ENCODE results near the gene CENPO. TPM values are rescaled to one million over a fixed set of nuclear protein-coding genes. Genes with fewer than 3 reads are reported as not detected.

The CENPO gene
- total RNA-seq, 2 experiments from 2014 or later: 52.0 to 56.4 TPM

DNA sequence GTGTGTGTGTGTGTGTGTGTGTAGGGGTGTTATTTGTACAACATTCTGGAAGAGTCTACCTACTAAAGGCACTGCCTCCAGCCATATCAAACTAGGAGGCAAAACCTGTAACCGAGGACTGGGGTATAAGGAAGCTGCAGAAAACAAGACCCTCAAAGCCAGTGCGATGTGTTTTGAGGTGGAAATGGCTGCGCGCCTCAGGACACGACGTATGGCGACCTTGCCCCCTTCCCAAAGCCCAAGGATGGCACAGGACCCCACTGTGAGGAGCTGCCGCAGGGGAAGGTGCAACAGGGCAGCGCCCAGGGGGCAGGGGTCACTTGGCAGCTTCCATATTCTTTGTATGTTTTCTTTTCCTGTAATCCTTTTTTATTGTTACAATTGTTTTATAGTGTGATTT, 59.8 kb downstream of the CENPO start:
- no peaks in the 10 kb centered on the region for H3K27me3 Mint-ChIP-seq
- no peak overlapping the region for H3K27ac Mint-ChIP-seq
- peaks cover 4% of the 10 kb centered on the region for H3K36me3 Mint-ChIP-seq (ENCODE audit: low read depth)
- H3K9me3 Mint-ChIP-seq: no peaks in the 10 kb centered on the region
- no peak for DNase-seq
- H3K4me1 Mint-ChIP-seq: peaks cover 2% of the 10 kb centered on the region
- H3K4me3 Mint-ChIP-seq: no peak overlapping the region
- ChIA-PET CTCF (interaction anchor here (0.6 to 0.7 kb wide), 4 partner anchors 9 to 626 kb away, joined by 3 to 4 read pairs (median 3); no protein-coding TSS in a partner anchor), POLR2A (no interaction called here)

DNA sequence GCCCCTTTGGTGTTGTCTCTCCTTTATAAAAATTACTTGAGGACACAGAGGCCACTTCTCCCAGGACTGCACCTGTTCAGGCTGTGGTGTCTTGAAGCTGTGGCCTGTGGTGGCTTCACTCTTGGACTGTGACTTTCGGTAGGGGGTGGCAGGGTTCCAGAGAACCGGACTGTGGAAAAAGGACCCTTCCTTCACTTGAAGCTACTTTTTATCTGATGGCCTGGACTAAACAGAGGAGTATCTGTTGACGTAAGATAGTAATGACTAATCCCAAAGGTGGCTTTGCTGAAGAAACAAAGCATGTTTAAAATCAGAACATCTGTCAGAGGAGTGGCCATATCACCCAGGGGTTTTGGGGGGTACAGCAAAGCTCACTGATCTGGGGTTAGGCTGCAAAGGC, 60.8 kb downstream of the CENPO start:
- H3K4me3 Mint-ChIP-seq: no peak overlapping the region
- H3K4me1 Mint-ChIP-seq: peaks cover 2% of the 10 kb centered on the region
- DNase-seq: no peak
- no peak overlapping the region for H3K27ac Mint-ChIP-seq
- H3K36me3 Mint-ChIP-seq (ENCODE audit: low read depth): peaks cover 4% of the 10 kb centered on the region
- no peaks in the 10 kb centered on the region for H3K27me3 Mint-ChIP-seq
- ChIA-PET CTCF (no interaction called here), POLR2A (no interaction called here)
- H3K9me3 Mint-ChIP-seq: no peaks in the 10 kb centered on the region

DNA sequence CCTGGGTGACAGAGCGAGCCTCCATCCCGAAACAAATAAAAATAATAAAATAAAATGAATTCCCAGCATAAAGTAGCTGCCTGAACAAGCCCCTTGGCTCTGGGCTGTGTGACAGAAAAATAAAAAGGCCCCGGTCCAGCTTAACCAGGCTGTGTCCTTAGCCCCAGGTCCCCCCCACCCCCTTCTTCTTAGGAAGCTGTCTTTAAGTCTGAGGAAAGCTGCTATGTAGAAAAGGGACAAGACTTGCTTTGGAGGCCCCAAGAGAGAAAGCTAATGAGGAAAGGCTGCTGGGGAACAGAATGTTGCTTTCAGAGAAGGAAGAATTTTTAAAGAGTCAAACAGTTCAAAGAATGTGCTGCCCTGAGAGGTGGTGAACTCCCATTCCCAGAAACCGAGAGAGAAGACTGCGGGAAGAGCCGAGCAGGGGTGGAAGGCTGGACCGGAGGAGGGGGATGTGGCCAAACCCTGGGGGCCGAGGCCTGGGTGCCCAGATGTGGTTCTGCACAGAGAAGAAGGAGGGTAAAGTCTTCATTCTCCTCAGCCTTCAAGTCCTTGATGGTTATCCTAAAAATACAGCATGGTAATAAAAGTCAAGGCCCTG, 61.9 kb downstream of the CENPO start:
- Mint-ChIP-seq H3K36me3 (ENCODE audit: low read depth) (peaks cover 4% of the 10 kb centered on the region), H3K9me3 (no peaks in the 10 kb centered on the region), H3K4me1 (peaks cover 2% of the 10 kb centered on the region), H3K27ac (no peak overlapping the region), H3K4me3 (no peak overlapping the region), H3K27me3 (no peaks in the 10 kb centered on the region)
- ChIA-PET POLR2A (no interaction called here), CTCF (interaction anchor here (0.6 kb wide), 1 partner anchor 177 kb away, joined by 3 read pairs; no protein-coding TSS in a partner anchor)
- DNase-seq: no peak

DNA sequence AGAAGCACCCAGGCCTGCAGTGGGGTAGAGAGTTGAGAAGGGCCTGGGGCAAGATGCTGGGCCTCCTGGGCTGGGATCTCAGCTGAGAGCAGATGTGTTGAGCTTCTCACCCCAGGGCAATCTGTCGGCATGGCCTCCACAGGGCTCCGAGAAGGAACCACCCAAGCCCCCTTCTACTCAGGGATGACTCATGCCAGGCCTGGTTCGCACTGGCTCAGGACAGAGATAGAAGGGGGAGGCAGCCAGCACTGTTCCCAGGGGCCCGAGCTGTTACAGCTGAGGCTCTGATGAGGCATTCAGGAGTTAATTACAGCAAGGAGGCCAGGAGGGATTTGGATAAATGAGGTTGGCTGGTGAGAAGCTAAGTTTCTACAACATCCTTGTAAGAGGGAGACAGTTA, 62.5 kb downstream of the CENPO start:
- Mint-ChIP-seq H3K4me3 (no peak overlapping the region), H3K27ac (no peak overlapping the region), H3K4me1 (peaks cover 2% of the 10 kb centered on the region), H3K9me3 (no peaks in the 10 kb centered on the region), H3K27me3 (no peaks in the 10 kb centered on the region), H3K36me3 (ENCODE audit: low read depth) (peaks cover 4% of the 10 kb centered on the region)
- no peak for DNase-seq
- ChIA-PET POLR2A (no interaction called here), CTCF (interaction anchor here (0.5 kb wide), 1 partner anchor 619 kb away, joined by 3 read pairs; no protein-coding TSS in a partner anchor)

DNA sequence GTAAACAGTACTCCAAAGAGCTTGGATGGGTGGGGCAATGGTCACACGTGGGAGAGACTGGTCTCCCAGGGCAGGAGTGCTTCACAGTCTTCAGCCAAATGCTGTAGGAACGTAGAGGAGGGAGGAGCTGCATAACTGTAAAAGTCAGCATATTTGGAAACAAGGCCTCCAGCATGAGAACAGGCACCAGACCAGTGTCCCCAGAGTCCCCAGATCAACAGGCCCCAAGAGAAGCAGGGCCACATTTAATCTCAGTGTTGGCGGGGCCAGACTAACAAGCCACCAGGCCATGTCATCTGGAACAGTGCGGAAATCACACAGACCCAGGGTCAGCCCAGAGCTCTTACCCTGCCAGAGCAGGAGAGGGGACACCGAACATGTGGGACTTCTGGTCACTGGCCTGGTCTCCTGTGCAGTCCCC, 63.6 kb downstream of the CENPO start:
- Mint-ChIP-seq H3K4me3 (no peak overlapping the region), H3K9me3 (no peaks in the 10 kb centered on the region), H3K36me3 (ENCODE audit: low read depth) (peaks cover under 1% of the 10 kb centered on the region), H3K27me3 (no peaks in the 10 kb centered on the region), H3K27ac (no peak overlapping the region), H3K4me1 (peaks cover 2% of the 10 kb centered on the region)
- POLR2A ChIA-PET: no interaction called here
- DNase-seq: no peak
- CTCF ChIA-PET: interaction anchor here (1.4 kb wide), 1 partner anchor 21 kb away, joined by 4 read pairs; no protein-coding TSS in a partner anchor

DNA sequence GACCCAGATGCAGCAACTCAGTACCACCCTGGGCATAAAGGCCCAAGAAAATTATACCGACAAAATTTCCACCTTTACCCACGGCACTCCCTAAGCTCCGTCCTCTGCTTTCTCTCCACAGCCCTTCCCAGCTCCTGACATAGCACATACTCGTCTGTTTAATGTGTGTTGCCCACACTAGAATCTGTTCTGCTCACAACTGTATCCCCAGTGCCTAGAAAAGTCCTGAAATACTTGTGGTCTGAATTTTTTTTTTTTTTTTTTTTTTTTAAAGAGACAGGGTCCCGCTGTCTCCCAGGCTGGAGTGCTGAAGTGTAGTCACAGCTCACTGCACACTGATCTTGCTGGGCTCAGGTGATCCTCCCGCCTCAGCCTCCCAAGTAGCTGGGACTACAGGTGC, 64.5 kb downstream of the CENPO start:
- no peak overlapping the region for H3K4me3 Mint-ChIP-seq
- DNase-seq: no peak
- H3K4me1 Mint-ChIP-seq: peaks cover 2% of the 10 kb centered on the region
- H3K36me3 Mint-ChIP-seq (ENCODE audit: low read depth): no peaks in the 10 kb centered on the region
- no peaks in the 10 kb centered on the region for H3K9me3 Mint-ChIP-seq
- ChIA-PET POLR2A (no interaction called here), CTCF (interaction anchor here (1.4 kb wide), 1 partner anchor 20 kb away, joined by 4 read pairs; no protein-coding TSS in a partner anchor)
- no peaks in the 10 kb centered on the region for H3K27me3 Mint-ChIP-seq
- no peak overlapping the region for H3K27ac Mint-ChIP-seq

DNA sequence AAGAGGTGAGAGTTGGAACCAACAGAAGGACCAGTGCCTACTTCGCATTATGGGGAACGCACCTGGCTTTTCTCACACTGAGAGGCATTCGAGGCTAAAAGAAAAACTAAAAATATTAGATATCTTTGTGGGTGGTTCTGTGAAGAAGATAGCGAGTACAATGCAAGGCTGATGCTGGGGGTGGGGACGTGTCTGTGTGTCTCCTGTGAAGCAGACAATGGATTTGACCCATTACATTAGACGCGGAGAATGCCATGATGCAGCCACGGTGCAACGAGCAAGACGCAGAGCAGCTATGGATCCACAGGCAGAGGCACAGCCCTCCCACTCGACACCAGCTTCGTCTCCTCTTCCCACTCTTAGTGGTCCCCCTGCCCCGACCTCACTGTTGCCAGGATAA, 65.8 kb downstream of the CENPO start:
- ChIA-PET CTCF (interaction anchor here (0.5 kb wide), 1 partner anchor 1140 kb away, joined by 3 read pairs; no protein-coding TSS in a partner anchor), POLR2A (no interaction called here)
- Mint-ChIP-seq H3K27me3 (no peaks in the 10 kb centered on the region), H3K36me3 (ENCODE audit: low read depth) (no peaks in the 10 kb centered on the region), H3K4me3 (no peak overlapping the region), H3K27ac (no peak overlapping the region), H3K4me1 (peaks cover 2% of the 10 kb centered on the region), H3K9me3 (no peaks in the 10 kb centered on the region)
- DNase-seq: no peak

DNA sequence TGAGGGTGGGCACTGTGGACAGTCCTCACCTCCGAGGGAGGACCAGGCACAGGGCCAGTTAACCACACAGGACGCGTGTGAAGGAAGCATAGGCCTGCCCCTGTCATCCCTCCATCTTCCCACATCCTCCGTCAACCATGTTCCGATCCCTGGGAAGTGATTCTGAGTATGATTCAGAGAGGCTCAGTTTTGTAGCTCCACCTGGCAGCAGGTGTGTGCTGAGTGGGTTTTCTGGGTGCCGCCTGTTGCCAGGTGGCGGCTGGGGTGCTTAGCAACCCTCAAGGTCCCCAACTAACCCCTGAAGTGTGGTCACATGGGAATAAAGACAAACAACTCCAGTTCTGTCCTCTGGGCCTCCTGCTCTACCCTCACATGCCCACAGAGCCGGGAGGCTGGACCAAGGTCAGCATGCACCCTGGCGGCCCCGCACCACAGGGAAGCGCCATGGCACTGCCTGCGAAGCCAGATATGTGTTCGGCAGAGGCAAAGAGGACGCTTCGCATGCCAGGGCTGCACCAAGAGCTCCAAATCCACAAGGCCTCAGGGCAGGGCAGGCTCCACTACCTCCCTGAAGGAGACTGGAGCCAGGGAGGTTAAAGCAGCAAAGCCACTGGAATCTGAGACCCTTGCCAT, 66.9 kb downstream of the CENPO start:
- H3K36me3 Mint-ChIP-seq (ENCODE audit: low read depth): no peaks in the 10 kb centered on the region
- no peaks in the 10 kb centered on the region for H3K4me1 Mint-ChIP-seq
- H3K4me3 Mint-ChIP-seq: no peak overlapping the region
- no peaks in the 10 kb centered on the region for H3K9me3 Mint-ChIP-seq
- POLR2A ChIA-PET: no interaction called here
- H3K27ac Mint-ChIP-seq: no peak overlapping the region
- H3K27me3 Mint-ChIP-seq: no peaks in the 10 kb centered on the region
- CTCF ChIA-PET: interaction anchor here (0.7 kb wide), 1 partner anchor 14 kb away, joined by 3 read pairs; no protein-coding TSS in a partner anchor
- no peak for DNase-seq

DNA sequence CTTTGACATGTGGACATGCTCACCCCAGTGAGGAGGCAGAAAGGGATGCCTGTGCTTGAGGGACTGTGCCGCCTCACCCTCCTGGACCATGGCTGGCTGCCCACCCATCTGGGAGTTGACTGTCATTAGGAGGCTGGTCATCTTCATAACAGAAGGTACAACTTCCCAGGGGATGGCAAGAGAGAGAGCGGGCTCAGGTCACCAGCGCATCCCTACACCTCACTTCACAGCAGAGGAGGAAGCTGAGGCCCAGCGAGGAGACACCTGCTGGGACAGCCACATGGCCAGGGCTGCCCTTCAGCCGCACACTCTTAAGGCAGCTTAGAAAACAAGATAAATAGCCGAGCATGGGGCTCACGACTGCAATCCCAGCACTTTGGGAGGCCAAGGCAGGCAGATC, 67.4 kb downstream of the CENPO start:
- no peak overlapping the region for H3K27ac Mint-ChIP-seq
- CTCF ChIA-PET: interaction anchor here (0.7 kb wide), 1 partner anchor 13 kb away, joined by 3 read pairs; no protein-coding TSS in a partner anchor
- H3K9me3 Mint-ChIP-seq: no peaks in the 10 kb centered on the region
- H3K4me1 Mint-ChIP-seq: no peaks in the 10 kb centered on the region
- no peaks in the 10 kb centered on the region for H3K27me3 Mint-ChIP-seq
- no peaks in the 10 kb centered on the region for H3K36me3 Mint-ChIP-seq (ENCODE audit: low read depth)
- H3K4me3 Mint-ChIP-seq: no peak overlapping the region
- DNase-seq: no peak
- POLR2A ChIA-PET: no interaction called here

DNA sequence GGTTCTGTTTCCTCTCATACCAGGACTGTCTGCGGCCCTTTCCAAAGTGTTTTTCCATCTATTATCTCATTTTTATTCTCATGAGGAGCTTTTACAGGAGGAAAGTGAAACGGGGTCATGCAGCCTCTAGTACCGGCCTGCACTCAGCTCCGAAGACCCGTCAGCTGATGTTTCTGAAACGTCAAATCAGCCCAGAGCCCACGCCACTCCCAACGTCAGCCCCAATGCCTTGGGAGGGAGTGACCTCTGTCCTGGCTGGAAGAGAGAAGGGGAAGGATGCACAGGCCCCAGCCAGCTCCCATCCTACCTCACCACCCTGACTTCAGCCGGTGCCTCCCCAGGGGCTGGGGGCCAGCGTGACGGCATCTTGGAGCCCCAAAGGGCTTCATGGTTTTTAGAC, 68.3 kb downstream of the CENPO start:
- DNase-seq: no peak
- no peak overlapping the region for H3K27ac Mint-ChIP-seq
- ChIA-PET POLR2A (no interaction called here), CTCF (no interaction called here)
- no peaks in the 10 kb centered on the region for H3K27me3 Mint-ChIP-seq
- H3K4me3 Mint-ChIP-seq: no peak overlapping the region
- no peaks in the 10 kb centered on the region for H3K4me1 Mint-ChIP-seq
- no peaks in the 10 kb centered on the region for H3K36me3 Mint-ChIP-seq (ENCODE audit: low read depth)
- H3K9me3 Mint-ChIP-seq: no peaks in the 10 kb centered on the region

DNA sequence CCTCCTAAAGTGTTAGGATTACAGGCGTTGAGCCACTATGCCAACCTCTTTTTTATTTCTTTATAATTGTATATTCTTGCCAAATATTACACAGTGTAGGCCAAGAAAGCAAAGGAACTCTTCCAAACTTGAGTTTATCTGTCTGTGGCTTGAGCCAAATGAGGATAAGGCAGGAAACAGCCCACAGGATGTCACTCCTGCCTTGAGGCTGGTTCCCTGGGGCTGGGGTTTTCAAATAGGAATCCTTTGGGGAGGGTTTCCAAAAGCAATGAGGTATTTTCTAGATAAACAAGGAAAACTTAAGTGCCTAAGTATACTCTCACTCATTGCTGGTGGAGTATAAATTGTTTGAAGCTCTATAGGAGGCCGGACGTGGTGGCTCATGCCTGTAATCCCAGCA, 70.4 kb downstream of the CENPO start:
- no peak for DNase-seq
- H3K9me3 Mint-ChIP-seq: no peaks in the 10 kb centered on the region
- peaks cover 7% of the 10 kb centered on the region for H3K4me1 Mint-ChIP-seq
- H3K27me3 Mint-ChIP-seq: no peaks in the 10 kb centered on the region
- H3K4me3 Mint-ChIP-seq: no peak overlapping the region
- no peak overlapping the region for H3K27ac Mint-ChIP-seq
- H3K36me3 Mint-ChIP-seq (ENCODE audit: low read depth): peaks cover 2% of the 10 kb centered on the region
- CTCF ChIA-PET: no interaction called here
- POLR2A ChIA-PET: no interaction called here

DNA sequence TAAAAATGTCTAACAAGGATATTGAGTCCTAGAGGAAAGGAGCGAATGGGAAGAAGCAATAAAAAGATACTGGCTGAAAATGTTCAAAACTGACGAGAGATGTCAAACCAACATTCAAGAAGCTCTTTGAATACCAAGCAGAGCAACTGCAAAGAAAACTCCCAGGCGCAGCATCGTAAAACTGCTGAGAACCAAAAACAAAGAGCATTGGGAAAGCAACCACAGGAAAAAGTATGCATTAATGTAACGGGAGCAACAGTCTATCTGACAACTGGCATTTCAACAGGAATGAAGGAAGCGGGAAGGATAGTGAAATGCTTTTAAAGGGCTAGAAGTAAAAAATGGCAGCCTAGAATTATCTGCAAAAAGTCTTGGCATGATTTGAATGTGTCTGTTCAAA, 73.7 kb downstream of the CENPO start:
- no peak for DNase-seq
- CTCF ChIA-PET: interaction anchor here (0.7 kb wide), 1 partner anchor 432 kb away, joined by 3 read pairs; no protein-coding TSS in a partner anchor
- H3K4me1 Mint-ChIP-seq: peaks cover 7% of the 10 kb centered on the region
- no peaks in the 10 kb centered on the region for H3K9me3 Mint-ChIP-seq
- H3K27me3 Mint-ChIP-seq: no peaks in the 10 kb centered on the region
- peaks cover 2% of the 10 kb centered on the region for H3K36me3 Mint-ChIP-seq (ENCODE audit: low read depth)
- no peak overlapping the region for H3K27ac Mint-ChIP-seq
- no peak overlapping the region for H3K4me3 Mint-ChIP-seq
- POLR2A ChIA-PET: no interaction called here

DNA sequence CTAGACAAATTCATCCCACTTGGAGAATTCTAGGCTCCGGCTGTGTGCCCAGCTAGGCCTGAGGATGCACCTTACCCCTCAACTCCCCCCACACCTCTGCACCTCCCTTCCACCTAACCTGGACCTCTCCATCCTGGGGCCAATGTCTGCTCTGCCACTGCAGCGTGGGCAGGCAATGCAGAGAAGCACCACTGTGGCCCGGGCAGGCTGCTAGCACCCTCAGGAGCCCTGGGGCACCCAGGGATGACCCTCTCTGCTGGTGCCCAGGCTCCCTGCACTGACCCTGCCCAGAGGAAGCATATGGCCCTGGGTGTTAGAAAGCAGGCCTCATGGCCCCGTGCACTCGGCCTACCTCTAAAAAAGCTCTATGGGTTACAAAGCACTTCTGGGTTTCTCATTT, 77.2 kb downstream of the CENPO start:
- DNase-seq: no peak
- ChIA-PET POLR2A (no interaction called here), CTCF (interaction anchor here (1.1 kb wide), 1 partner anchor 258 kb away, joined by 3 read pairs; no protein-coding TSS in a partner anchor)
- H3K4me1 Mint-ChIP-seq: peaks cover 7% of the 10 kb centered on the region
- no peaks in the 10 kb centered on the region for H3K27me3 Mint-ChIP-seq
- no peaks in the 10 kb centered on the region for H3K9me3 Mint-ChIP-seq
- H3K4me3 Mint-ChIP-seq: no peak overlapping the region
- peaks cover 2% of the 10 kb centered on the region for H3K36me3 Mint-ChIP-seq (ENCODE audit: low read depth)
- H3K27ac Mint-ChIP-seq: no peak overlapping the region
